LNCAP (cell line): ENCODE measurements around the gene ANKZF1.

Source experiments
- TF ChIP-seq, protein P1 (sequence below): fragments of 450-650 bp; IDR thresholded peaks from 2 replicates; pipeline ENCODE4 v1.5.1; 2017; ENCODE audit warnings: mild to moderate bottlenecking

The ANKZF1 gene

DNA sequence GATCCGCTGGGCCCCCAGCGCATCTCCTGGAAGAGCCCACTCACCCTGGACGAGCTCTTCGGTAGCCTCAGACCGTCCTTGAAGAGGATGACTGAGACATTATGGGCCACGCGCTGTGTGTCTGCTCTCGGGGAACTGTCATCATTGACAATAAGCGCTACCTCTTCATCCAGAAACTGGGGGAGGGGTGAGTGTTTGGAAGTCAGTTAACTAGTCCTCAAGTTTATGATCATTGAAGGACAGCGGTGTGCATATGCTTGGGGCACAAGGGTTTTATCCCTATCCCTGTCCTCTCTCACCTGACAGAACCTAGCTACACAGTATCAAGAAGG lies 16.3 kb downstream of the ANKZF1 start:
- TF ChIP-seq, protein P1, sequence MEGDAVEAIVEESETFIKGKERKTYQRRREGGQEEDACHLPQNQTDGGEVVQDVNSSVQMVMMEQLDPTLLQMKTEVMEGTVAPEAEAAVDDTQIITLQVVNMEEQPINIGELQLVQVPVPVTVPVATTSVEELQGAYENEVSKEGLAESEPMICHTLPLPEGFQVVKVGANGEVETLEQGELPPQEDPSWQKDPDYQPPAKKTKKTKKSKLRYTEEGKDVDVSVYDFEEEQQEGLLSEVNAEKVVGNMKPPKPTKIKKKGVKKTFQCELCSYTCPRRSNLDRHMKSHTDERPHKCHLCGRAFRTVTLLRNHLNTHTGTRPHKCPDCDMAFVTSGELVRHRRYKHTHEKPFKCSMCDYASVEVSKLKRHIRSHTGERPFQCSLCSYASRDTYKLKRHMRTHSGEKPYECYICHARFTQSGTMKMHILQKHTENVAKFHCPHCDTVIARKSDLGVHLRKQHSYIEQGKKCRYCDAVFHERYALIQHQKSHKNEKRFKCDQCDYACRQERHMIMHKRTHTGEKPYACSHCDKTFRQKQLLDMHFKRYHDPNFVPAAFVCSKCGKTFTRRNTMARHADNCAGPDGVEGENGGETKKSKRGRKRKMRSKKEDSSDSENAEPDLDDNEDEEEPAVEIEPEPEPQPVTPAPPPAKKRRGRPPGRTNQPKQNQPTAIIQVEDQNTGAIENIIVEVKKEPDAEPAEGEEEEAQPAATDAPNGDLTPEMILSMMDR, result no peak

DNA sequence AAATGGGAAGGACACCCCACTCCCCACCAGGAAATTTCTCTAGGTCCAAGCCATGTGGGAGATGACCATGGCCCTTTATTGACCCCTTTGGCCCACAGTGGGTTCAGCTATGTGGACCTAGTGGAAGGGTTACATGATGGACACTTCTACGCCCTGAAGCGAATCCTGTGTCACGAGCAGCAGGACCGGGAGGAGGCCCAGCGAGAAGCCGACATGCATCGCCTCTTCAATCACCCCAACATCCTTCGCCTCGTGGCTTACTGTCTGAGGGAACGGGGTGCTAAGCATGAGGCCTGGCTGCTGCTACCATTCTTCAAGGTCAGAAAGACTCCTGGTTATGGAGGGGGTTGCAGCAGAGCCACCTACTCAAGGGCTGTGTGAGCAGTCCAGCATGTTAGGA lies 17.0 kb downstream of the ANKZF1 start:
- TF ChIP-seq, protein P1, result no peak

DNA sequence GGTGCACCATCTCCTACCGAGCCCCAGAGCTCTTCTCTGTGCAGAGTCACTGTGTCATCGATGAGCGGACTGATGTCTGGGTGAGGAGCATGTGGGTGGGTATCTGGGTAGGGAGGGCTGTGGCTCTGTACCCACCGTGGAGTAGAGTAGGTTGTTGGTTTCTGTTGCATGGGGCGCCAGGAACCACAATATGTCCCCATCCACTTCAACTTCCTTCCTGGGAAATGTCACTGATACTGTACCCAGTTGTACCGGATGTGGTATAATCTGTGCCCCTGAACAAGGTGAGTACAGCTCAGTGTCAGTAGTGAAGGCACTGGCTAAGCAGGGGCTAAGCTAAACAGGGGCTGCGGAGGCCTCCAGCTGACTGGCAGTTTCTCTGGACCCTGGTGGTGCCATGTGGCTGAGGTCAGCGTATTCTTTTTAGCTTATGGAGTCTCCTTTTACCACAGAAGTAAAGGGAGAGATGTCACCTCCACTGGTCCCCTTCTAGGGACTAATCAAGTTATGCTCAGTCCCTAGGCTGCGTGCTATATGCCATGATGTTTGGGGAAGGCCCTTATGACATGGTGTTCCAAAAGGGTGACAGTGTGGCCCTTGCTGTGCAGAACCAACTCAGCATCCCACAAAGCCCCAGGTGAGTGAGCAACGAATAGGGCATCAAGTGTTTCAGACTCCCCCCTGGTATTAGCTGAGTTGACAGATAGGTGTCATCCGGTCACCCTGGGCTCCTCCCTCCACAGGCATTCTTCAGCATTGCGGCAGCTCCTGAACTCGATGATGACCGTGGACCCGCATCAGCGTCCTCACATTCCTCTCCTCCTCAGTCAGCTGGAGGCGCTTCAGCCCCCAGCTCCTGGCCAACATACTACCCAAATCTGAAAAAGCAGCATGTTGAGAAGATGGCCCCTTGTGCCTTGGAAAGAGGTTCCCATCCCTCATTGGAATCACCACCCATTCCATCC lies 18.4 kb downstream of the ANKZF1 start:
- TF ChIP-seq, protein P1, result no peak

DNA sequence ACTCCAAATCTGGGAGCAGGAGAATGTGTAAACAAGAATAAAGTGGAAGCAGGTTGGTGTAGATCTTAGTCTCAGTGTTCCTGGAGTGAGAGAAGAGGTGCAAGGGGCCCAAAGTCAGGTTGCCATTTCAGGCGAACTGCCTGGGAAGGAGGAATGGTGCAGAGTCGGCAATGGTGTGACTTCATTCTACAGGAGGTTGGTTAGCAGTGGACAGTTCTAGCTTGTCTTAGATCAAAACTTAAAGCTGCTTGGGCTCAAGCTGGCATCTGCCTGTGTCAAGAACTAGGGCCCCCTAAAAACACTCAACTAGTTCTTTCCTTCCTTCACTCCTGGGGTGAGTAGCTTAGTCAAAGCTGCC lies 19.2 kb downstream of the ANKZF1 start:
- TF ChIP-seq, protein P1, result no peak

DNA sequence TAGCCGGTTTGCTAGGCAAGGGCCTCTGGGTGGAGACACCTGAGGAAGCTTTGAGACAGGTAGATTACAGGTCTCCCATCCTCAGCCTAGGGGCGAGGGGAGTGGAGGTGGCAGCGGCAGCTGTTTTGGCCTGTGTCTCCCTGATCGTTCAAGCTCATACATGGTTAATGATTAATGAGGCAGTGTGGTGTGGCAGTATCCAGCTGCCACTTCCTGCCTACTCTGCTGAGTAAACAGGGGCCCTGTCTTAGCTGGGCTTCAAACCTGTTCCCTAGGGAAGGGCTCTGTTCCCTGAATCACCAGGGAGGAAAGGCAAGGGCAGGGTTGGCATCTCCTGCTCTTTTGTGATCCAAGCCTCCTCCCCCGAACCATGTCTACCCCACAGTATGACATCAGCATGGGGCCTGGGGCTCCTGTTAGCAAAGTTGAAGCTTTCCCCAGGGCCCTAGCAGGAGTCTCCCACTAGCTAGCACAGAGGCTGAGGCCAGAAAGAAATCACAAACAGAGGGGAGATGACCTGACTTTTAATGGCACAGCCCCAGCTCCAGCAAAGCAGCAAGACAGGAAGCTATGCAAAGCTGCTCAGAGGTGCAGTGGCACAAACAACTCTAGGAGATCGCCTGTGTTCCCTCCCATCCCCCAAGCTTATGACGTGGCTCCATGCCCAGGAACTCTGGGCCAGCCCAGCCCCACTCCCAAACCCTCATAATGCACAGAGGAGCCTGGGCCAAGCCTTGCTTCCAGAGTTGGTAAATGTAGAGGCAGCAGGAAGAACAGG lies 19.8 kb downstream of the ANKZF1 start:
- TF ChIP-seq, protein P1, result no peak

DNA sequence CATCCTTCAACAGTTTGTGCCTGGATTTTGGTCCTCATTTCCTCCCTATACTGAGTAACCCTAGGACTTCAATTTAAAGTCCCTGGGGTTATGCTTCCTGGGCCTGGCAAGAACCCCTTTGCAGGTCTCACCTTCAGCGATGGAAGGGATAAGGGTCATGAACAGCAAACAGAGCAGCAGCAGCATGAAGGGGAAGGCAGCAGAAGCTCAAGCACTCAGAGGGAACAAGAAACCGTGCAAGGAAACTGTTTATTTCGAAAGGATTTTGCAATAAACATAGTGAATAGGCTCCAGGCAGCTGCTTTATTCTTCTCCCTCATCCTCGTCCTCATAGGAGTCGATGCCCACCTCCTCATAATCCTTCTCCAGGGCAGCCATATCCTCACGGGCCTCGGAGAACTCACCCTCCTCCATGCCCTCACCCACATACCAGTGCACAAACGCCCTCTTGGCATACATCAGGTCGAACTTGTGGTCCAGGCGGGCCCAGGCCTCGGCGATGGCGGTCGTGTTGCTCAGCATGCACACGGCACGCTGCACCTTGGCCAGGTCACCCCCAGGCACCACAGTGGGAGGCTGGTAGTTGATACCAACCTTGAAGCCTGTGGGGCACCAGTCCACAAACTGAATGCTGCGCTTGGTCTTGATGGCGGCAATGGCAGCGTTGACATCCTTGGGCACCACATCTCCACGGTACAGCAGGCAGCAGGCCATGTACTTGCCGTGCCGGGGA lies 20.6 kb downstream of the ANKZF1 start:
- TF ChIP-seq, protein P1, result no peak

DNA sequence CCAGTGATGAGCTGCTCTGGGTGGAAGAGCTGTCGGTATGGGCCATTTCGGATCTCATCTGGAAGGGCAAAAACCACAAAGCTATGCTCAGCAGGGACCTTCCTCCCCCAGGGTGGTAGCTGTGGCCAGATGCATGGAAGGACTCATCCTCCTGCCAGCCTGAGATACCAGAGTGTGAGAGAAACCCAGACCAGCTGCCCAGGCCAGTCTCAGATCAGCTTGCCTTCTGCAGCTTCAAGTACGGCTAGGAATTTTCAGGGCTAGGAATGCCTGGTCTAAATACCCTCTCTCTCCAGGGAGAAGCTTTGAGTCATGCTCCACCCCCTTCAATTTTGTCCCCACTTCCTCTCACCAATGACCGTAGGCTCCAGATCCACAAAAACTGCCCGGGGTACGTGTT lies 22.1 kb downstream of the ANKZF1 start:
- TF ChIP-seq, protein P1, result no peak
